HCT116 (cell line): Measurements from ENCODE around the gene OTUD3. TPM values are rescaled to one million over a fixed set of nuclear protein-coding genes. Genes with fewer than 3 reads are reported as not detected.

Source experiments
- ATAC-seq: fragments of 200-7000 bp; cut with Tn5 transposase; 2 replicates; pipeline ENCODE4 v1.9.1; 2020; ENCODE audit warnings: mild to moderate bottlenecking, moderate library complexity
- BruUV-seq: library from RNA; stranded (reverse); fragments of 400-500 nt; replicated peaks from 2 replicates; lab custom pipeline; 2021; lab: Mats Ljungman, UMichigan
- CTCF ChIA-PET: fragments of 300-600 bp; sonication (Branson Sonifier 250); formaldehyde crosslinking; loops from one replicate; lab custom pipeline; 2021; ENCODE audit warnings: antibody characterized with exemption; lab: Charles Lee
- POLR2A ChIA-PET: fragments of 300-600, 350-600 bp; sonication (Branson Sonifier 250); formaldehyde crosslinking; loops from one replicate; lab custom pipeline; 2021; ENCODE audit warnings: antibody characterized with exemption; lab: Charles Lee
- RAD21 ChIA-PET, 2 experiments: fragments of 300-600 bp; sonication (Branson Sonifier 250); formaldehyde crosslinking; loops; one replicate each; lab custom pipeline; 2023; ENCODE audit warnings: low total read pairs in 2 of 2; ENCODE audit not compliant: uncharacterized antibody in 2 of 2, unreplicated experiment in 2 of 2, low non-redundant PET in 1 of 2; lab: Charles Lee
- DNase-seq: peaks from one replicate; pipeline ENCODE4 v3.0.0-alpha.2; 2010; ENCODE audit warnings: low read depth, low spot score
- H2AFZ ChIP-seq: fragments of 200-600 bp; shearing (Covaris generic), sonication (generic); 2 replicates; pipeline ENCODE4 v1.6.1; 2017; ENCODE audit warnings: low read depth, mixed run types, mixed read lengths, antibody characterized with exemption, low read length; ENCODE audit not compliant: poor library complexity, severe bottlenecking
- H3K27ac ChIP-seq: 2 replicates; pipeline ENCODE4 v1.5.1; 2012; ENCODE audit warnings: low read depth, low read length
- H3K27me3 ChIP-seq: fragments of 200-600 bp; sonication (generic); 2 replicates; pipeline ENCODE4 v1.6.1; 2016; ENCODE audit warnings: mixed run types, low read length, mixed read lengths; ENCODE audit not compliant: insufficient read depth
- H3K36me3 ChIP-seq, 2 experiments: fragments of 200-500 bp in 1 of 2; fragments of 200-600 bp in 1 of 2; sonication (Bioruptor generic) in 1 of 2; sonication (generic) in 1 of 2; 2 replicates each; pipeline versions ENCODE4 v1.5.1 to v1.6.1; 2014 to 2016; ENCODE audit warnings: low read length in 2 of 2, inconsistent platforms in 1 of 2, mixed read lengths in 1 of 2, mixed run types in 1 of 2; ENCODE audit not compliant: insufficient read depth in 2 of 2, control insufficient read depth in 1 of 2
- H3K4me1 ChIP-seq, 2 experiments: fragments of 200-600 bp in 1 of 2; sonication (generic) in 1 of 2; 2 replicates each; pipeline versions ENCODE4 v1.5.1 to v1.6.1; 2012 to 2017; ENCODE audit warnings: low read length in 2 of 2, inconsistent platforms in 1 of 2, mild to moderate bottlenecking in 1 of 2, mixed read lengths in 1 of 2, mixed run types in 1 of 2, moderate library complexity in 1 of 2; ENCODE audit not compliant: insufficient read depth in 2 of 2, control insufficient read depth in 1 of 2
- H3K4me2 ChIP-seq: fragments of 200-600 bp; sonication (generic); 2 replicates; pipeline ENCODE4 v1.6.1; 2017; ENCODE audit warnings: mixed run types, low read length, mixed read lengths
- H3K4me3 ChIP-seq, 2 experiments: fragments of 200-600 bp in 1 of 2; sonication (generic) in 1 of 2; replicated peaks in 1 of 2; 2 replicates each; pipeline ENCODE4 v1.5.1; 2011 to 2016; ENCODE audit warnings: low read length in 2 of 2, control low read depth in 1 of 2, low read depth in 1 of 2, mild to moderate bottlenecking in 1 of 2, mixed read lengths in 1 of 2, mixed run types in 1 of 2
- H3K79me2 ChIP-seq: fragments of 200-600 bp; sonication (generic); 2 replicates; pipeline ENCODE4 v1.6.1; 2017; ENCODE audit warnings: mild to moderate bottlenecking, mixed run types, low read length, moderate library complexity, mixed read lengths; ENCODE audit not compliant: insufficient read depth
- H3K9ac ChIP-seq: fragments of 200-600 bp; sonication (generic); 2 replicates; pipeline ENCODE4 v1.6.1; 2016; ENCODE audit warnings: low read length, mixed read lengths
- H3K9me2 ChIP-seq: fragments of 200-600 bp; sonication (generic), shearing (Covaris generic); 2 replicates; pipeline ENCODE4 v1.6.1; 2017; ENCODE audit warnings: mixed run types, mild to moderate bottlenecking, moderate library complexity; ENCODE audit not compliant: insufficient read depth
- H3K9me3 ChIP-seq, 2 experiments: fragments of 200-500 bp in 1 of 2; fragments of 200-600 bp in 1 of 2; sonication (Bioruptor generic) in 1 of 2; sonication (generic) in 1 of 2; 2 replicates each; pipeline ENCODE4 v1.6.1; 2014 to 2017; ENCODE audit warnings: low read length in 2 of 2, mixed read lengths in 2 of 2, inconsistent platforms in 1 of 2, low read depth in 1 of 2, mild to moderate bottlenecking in 1 of 2, mixed run types in 1 of 2, moderate library complexity in 1 of 2; ENCODE audit not compliant: control insufficient read depth in 1 of 2, insufficient read depth in 1 of 2
- H4K20me1 ChIP-seq: fragments of 200-600 bp; sonication (generic), shearing (Covaris generic); 2 replicates; pipeline ENCODE4 v1.6.1; 2017; ENCODE audit warnings: mixed run types, mild to moderate bottlenecking, moderate library complexity; ENCODE audit not compliant: insufficient read depth
- CEBPB ChIP-seq: IDR thresholded peaks from 2 replicates; pipeline ENCODE4 v1.6.1; 2012; ENCODE audit warnings: low read depth
- CTCF ChIP-seq, 3 experiments: fragments of 200-600 bp in 1 of 3; sonication (generic) in 1 of 3; IDR thresholded peaks in 2 of 3; conservative IDR thresholded peaks in 1 of 3; 2 replicates each; pipeline ENCODE4 v1.5.1; 2012 to 2017; ENCODE audit warnings: low read depth in 2 of 3, low read length in 2 of 3, antibody characterized with exemption in 1 of 3, borderline replicate concordance in 1 of 3, control low read depth in 1 of 3, mild to moderate bottlenecking in 1 of 3, mixed read lengths in 1 of 3, mixed run types in 1 of 3, moderate library complexity in 1 of 3; ENCODE audit not compliant: insufficient read depth in 1 of 3
- EZH2 ChIP-seq: fragments of 200-600 bp; sonication (generic); IDR thresholded peaks from 2 replicates; pipeline ENCODE4 v1.6.1; 2017; ENCODE audit warnings: antibody characterized with exemption, mixed run types
- POLR2A ChIP-seq: IDR thresholded peaks from 2 replicates; pipeline ENCODE4 v1.7.0; 2011; ENCODE audit warnings: borderline replicate concordance; ENCODE audit not compliant: insufficient read depth, insufficient read length; ENCODE audit errors: extremely low read depth
- RAD21 ChIP-seq: IDR thresholded peaks from 2 replicates; pipeline ENCODE4 v1.6.1; 2012; ENCODE audit warnings: low read depth, mild to moderate bottlenecking
- SIN3A ChIP-seq: IDR thresholded peaks from 2 replicates; pipeline ENCODE4 v1.6.1; 2012; ENCODE audit warnings: low read depth
- SRF ChIP-seq: IDR thresholded peaks from 2 replicates; pipeline ENCODE4 v1.6.1; 2012; ENCODE audit warnings: low read depth
- YY1 ChIP-seq: IDR thresholded peaks from 2 replicates; pipeline ENCODE4 v1.6.1; 2011; ENCODE audit warnings: low read length, low read depth, moderate library complexity, mild to moderate bottlenecking; ENCODE audit not compliant: insufficient replicate concordance; ENCODE audit errors: extremely low read depth
- intact Hi-C: fragments of 100-400 bp; cut with micrococcal nuclease; formaldehyde crosslinking; loops from 2 replicates; pipeline ENCODE4 v1.10.0; 2022
- total RNA-seq: library from RNA; stranded (reverse); gene quantifications from one replicate; pipeline ENCODE4 v1.2.1, GENCODE V29; 2021; ENCODE audit not compliant: unreplicated experiment
- TF ChIP-seq, protein P1 (sequence below): IDR thresholded peaks from 2 replicates; pipeline ENCODE4 v1.6.1; 2012

The OTUD3 gene
- total RNA-seq, 1 experiment from 2014 or later, result 15.0 TPM

- RAD21 ChIA-PET, result interaction anchor here in 1 of 2 experiments (0.6 kb wide), 1 partner anchor 44 kb away, joined by 8 read pairs; no protein-coding TSS in a partner anchor
Observed at GRCh38 chr1:19954059-19954458, 71.9 kb downstream of the OTUD3 start.

More at GRCh38 chr1:19954059-19954458, 71.9 kb downstream of the OTUD3 start:
- POLR2A ChIA-PET, result no interaction called here
- Histone ChIP-seq H3K4me1 (peaks cover 1 to 2% of the 10 kb centered on the region in 2 experiments; a peak in 2 of 4 replicates), H3K79me2 (no peaks in the 10 kb centered on the region), H2AFZ (no peak overlapping the region), H3K27ac (no peak overlapping the region), H3K9ac (no peak overlapping the region), H4K20me1 (no peaks in the 10 kb centered on the region), H3K9me2 (no peaks in the 10 kb centered on the region), H3K9me3 (peaks cover 3 to 15% of the 10 kb centered on the region in 2 experiments; a peak in 2 of 4 replicates), H3K4me2 (no peak overlapping the region), H3K27me3 (no peaks in the 10 kb centered on the region), H3K4me3 (no peak overlapping the region), H3K36me3 (no peaks in the 10 kb centered on the region)
- TF ChIP-seq SRF, result no peak
- TF ChIP-seq RAD21, result no peak
- no peak for TF ChIP-seq CTCF (IDR thresholded peaks at IDR 0.05 in 2 of 3, conservative IDR thresholded peaks at IDR 0.05 in 1 of 3; ENCODE audit: borderline replicate concordance in 1 of 3, insufficient read depth in 1 of 3, low read depth in 2 of 3, low read length in 2 of 3)
- TF ChIP-seq CEBPB, result no peak
- TF ChIP-seq SIN3A, result no peak
- no peak for TF ChIP-seq EZH2
- TF ChIP-seq, protein P1, sequence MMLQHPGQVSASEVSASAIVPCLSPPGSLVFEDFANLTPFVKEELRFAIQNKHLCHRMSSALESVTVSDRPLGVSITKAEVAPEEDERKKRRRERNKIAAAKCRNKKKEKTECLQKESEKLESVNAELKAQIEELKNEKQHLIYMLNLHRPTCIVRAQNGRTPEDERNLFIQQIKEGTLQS, result no peak
- no peak for TF ChIP-seq POLR2A
- TF ChIP-seq YY1, result no peak
- no TSS peak for BruUV-seq
- DNase-seq, result no peak
- CTCF ChIA-PET, result no interaction called here
- no peak for ATAC-seq
- intact Hi-C loops, result no loop called here
